ENCODE results near the gene RIPOR3.

Gene RIPOR3

DNA sequence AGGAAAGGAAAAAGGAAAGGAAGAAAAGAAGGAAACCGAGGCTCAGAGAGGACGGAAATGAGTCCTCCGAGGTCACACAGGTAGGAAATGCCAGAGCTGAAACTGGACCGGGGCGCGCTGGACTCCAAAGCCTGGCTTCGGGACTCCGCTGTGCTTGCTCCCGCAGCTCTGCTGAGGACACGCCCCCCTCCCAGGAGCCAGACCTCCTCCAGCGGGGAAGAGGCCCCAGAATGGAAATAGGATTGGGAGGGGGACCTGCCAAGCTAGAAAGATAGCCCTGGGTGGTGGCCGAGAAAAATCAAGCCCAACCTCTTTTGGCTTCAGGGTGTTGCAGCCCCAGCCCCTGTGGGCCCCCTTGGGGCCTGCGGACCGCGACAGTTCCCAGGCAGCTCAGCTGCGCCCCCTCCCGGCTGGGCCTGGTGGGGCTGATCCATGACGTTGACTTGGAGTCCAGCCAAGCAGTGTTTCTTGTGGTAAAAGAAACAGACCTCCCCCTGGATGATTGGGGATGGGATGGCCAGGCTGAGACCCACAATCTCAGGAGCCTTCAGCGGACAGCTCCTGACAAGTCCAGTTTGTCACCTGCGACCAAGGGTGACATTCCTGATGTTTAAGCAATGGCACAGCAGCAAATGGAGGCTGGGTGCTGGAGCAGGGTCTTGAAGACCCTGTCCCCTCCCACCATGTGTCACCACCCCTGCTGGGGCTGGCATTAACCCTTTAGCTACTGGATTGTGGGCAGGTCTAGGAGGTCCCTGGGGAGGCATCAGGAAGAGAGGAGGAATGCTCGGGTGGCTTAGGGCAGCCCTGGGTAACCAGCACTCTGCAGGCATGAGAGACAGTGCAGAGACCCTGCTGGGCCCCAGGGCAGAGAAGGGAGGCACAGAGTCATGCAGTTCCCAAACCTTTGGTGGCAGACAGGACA, 55.4 kb downstream of the RIPOR3 start:
- Histone ChIP-seq H2BK12ac (ENCODE audit: low read length in 2 of 2) (peak overlapping the region; percentile 88 to 100), H3K4me2 (ENCODE audit: low read length, poor library complexity, severe bottlenecking) (no peak overlapping the region), H3K23ac (ENCODE audit: low read length in 2 of 2) (peak overlapping the region in 1 of 2 experiments; percentile 84), H2BK5ac (ENCODE audit: low read depth, low read length, poor library complexity, severe bottlenecking) (no peak overlapping the region), H3K18ac (ENCODE audit: low read depth in 1 of 2, low read length in 2 of 2) (peak overlapping the region; percentile 98 to 99), H2BK15ac (ENCODE audit: low read depth, poor library complexity, severe bottlenecking) (peak overlapping the region; percentile 96), H4K91ac (ENCODE audit: low read length) (peak overlapping the region; percentile 99), H3K79me1 (replicated peaks; ENCODE audit: low read length, poor library complexity, severe bottlenecking) (peaks cover 14% of the 10 kb centered on the region), H3K27ac (ENCODE audit: low read length, poor library complexity, severe bottlenecking) (no peak overlapping the region), H3K9ac (ENCODE audit: low read length) (no peak overlapping the region), H3K14ac (ENCODE audit: low read length in 2 of 2) (peak overlapping the region in 1 of 2 experiments; percentile 84), H3K4me1 (ENCODE audit: control insufficient read depth, insufficient read depth, low read depth, low read length) (peaks cover 19% of the 10 kb centered on the region), H2AK5ac (ENCODE audit: low read length, severe bottlenecking) (peak overlapping the region; percentile 77), H2AFZ (ENCODE audit: low read depth, low read length) (no peak overlapping the region), H3K27me3 (ENCODE audit: control insufficient read depth in 1 of 2, insufficient read depth in 1 of 2, low read length in 2 of 2) (no peaks in the 10 kb centered on the region), H2BK120ac (ENCODE audit: low read depth, low read length) (peak overlapping the region; percentile 97), H3K4ac (ENCODE audit: low read depth in 1 of 2, low read length in 2 of 2) (peak overlapping the region; percentile 85 to 92), H3K9me3 (ENCODE audit: control insufficient read depth, low read length) (no peaks in the 10 kb centered on the region), H3K36me3 (ENCODE audit: control insufficient read depth in 1 of 2, insufficient read depth in 2 of 2, low read depth in 1 of 2, low read length in 2 of 2) (peaks cover 0 to 9% of the 10 kb centered on the region in 2 experiments), H4K8ac (ENCODE audit: low read length) (peak overlapping the region; percentile 95), H3K4me3 (ENCODE audit: insufficient read depth in 1 of 2, low read depth in 1 of 2, low read length in 2 of 2) (peak overlapping the region in 1 of 2 experiments; percentile 10)
- DNase-seq, result peak; percentile 88
- 30% methylated on average over 18 of the region's 21 CpGs for WGBS

DNA sequence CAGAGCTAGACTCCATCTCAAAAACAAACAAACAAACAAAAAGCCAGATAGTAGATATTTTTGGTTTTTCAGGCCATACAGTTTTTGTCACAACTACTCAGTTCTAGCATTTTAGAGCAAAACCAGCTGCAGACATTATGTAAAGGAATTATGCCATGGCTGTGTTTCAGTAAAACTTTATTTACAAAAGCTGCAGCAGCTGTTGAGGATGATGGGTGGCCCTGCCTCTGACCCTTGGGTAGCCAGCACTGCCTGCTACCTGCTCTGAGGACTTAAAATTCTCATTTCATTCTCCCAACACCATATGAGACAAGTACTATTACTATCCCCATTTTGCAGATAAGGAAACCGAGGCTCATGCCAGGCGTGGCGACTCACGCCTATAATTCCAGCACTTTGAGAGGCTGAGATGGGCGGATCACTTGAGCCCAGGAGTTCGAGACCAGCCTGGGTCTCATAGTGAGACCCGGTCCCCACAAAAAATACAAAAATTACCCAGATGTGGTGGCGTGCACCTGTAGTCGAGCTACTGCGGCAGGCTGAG, 56.3 kb downstream of the RIPOR3 start:
- Histone ChIP-seq H3K18ac (ENCODE audit: low read depth in 1 of 2, low read length in 2 of 2) (peak overlapping the region in 1 of 2 experiments; percentile 6), H3K27me3 (ENCODE audit: control insufficient read depth in 1 of 2, insufficient read depth in 1 of 2, low read length in 2 of 2) (no peaks in the 10 kb centered on the region), H2AFZ (ENCODE audit: low read depth, low read length) (no peak overlapping the region), H3K79me1 (replicated peaks; ENCODE audit: low read length, poor library complexity, severe bottlenecking) (peaks cover 14% of the 10 kb centered on the region), H2BK15ac (ENCODE audit: low read depth, poor library complexity, severe bottlenecking) (no peak overlapping the region), H3K4me2 (ENCODE audit: low read length, poor library complexity, severe bottlenecking) (no peak overlapping the region), H2BK5ac (ENCODE audit: low read depth, low read length, poor library complexity, severe bottlenecking) (no peak overlapping the region), H2BK120ac (ENCODE audit: low read depth, low read length) (no peak overlapping the region), H3K14ac (ENCODE audit: low read length in 2 of 2) (no peak overlapping the region), H3K27ac (ENCODE audit: low read length, poor library complexity, severe bottlenecking) (no peak overlapping the region), H3K4me1 (ENCODE audit: control insufficient read depth, insufficient read depth, low read depth, low read length) (peaks cover 19% of the 10 kb centered on the region), H3K4ac (ENCODE audit: low read depth in 1 of 2, low read length in 2 of 2) (peak overlapping the region in 1 of 2 experiments; percentile 44), H3K9me3 (ENCODE audit: control insufficient read depth, low read length) (no peaks in the 10 kb centered on the region), H3K4me3 (ENCODE audit: insufficient read depth in 1 of 2, low read depth in 1 of 2, low read length in 2 of 2) (no peak overlapping the region), H3K9ac (ENCODE audit: low read length) (no peak overlapping the region), H2BK12ac (ENCODE audit: low read length in 2 of 2) (peak overlapping the region in 1 of 2 experiments; percentile 83), H2AK5ac (ENCODE audit: low read length, severe bottlenecking) (no peak overlapping the region), H3K36me3 (ENCODE audit: control insufficient read depth in 1 of 2, insufficient read depth in 2 of 2, low read depth in 1 of 2, low read length in 2 of 2) (peaks cover 0 to 9% of the 10 kb centered on the region in 2 experiments), H4K91ac (ENCODE audit: low read length) (no peak overlapping the region), H4K8ac (ENCODE audit: low read length) (no peak overlapping the region), H3K23ac (ENCODE audit: low read length in 2 of 2) (no peak overlapping the region)
- 93% methylated on average over 10 of the region's 10 CpGs for WGBS
- DNase-seq, result no peak

GRCh38 chr20:50634191-50634590, 57.2 kb downstream of the RIPOR3 start:
- H2BK12ac ChIP-seq (ENCODE audit: low read length in 2 of 2), result no peak overlapping the region
- no peak overlapping the region for H2BK5ac ChIP-seq (ENCODE audit: low read depth, low read length, poor library complexity, severe bottlenecking)
- peak overlapping the region; percentile 22 for H4K91ac ChIP-seq (ENCODE audit: low read length)
- H3K4ac ChIP-seq (ENCODE audit: low read depth in 1 of 2, low read length in 2 of 2), result peak overlapping the region in 1 of 2 experiments; percentile 51
- no peak for DNase-seq
- H2AK5ac ChIP-seq (ENCODE audit: low read length, severe bottlenecking), result no peak overlapping the region
- H2BK120ac ChIP-seq (ENCODE audit: low read depth, low read length), result no peak overlapping the region
- H3K9ac ChIP-seq (ENCODE audit: low read length), result no peak overlapping the region
- no peaks in the 10 kb centered on the region for H3K27me3 ChIP-seq (ENCODE audit: control insufficient read depth in 1 of 2, insufficient read depth in 1 of 2, low read length in 2 of 2)
- peak overlapping the region; percentile 68 to 72 for H3K18ac ChIP-seq (ENCODE audit: low read depth in 1 of 2, low read length in 2 of 2)
- H3K4me1 ChIP-seq (ENCODE audit: control insufficient read depth, insufficient read depth, low read depth, low read length), result peaks cover 24% of the 10 kb centered on the region
- 72% methylated on average over 6 of the region's 6 CpGs for WGBS
- H2AFZ ChIP-seq (ENCODE audit: low read depth, low read length), result no peak overlapping the region
- H2BK15ac ChIP-seq (ENCODE audit: low read depth, poor library complexity, severe bottlenecking), result no peak overlapping the region
- no peak overlapping the region for H3K23ac ChIP-seq (ENCODE audit: low read length in 2 of 2)
- peaks cover 5 to 14% of the 10 kb centered on the region in 2 experiments for H3K36me3 ChIP-seq (ENCODE audit: control insufficient read depth in 1 of 2, insufficient read depth in 2 of 2, low read depth in 1 of 2, low read length in 2 of 2)
- no peak overlapping the region for H4K8ac ChIP-seq (ENCODE audit: low read length)
- no peak overlapping the region for H3K4me2 ChIP-seq (ENCODE audit: low read length, poor library complexity, severe bottlenecking)
- H3K14ac ChIP-seq (ENCODE audit: low read length in 2 of 2), result no peak overlapping the region
- H3K79me1 ChIP-seq (replicated peaks; ENCODE audit: low read length, poor library complexity, severe bottlenecking), result peaks cover 16% of the 10 kb centered on the region
- H3K27ac ChIP-seq (ENCODE audit: low read length, poor library complexity, severe bottlenecking), result no peak overlapping the region
- H3K9me3 ChIP-seq (ENCODE audit: control insufficient read depth, low read length), result no peaks in the 10 kb centered on the region
- H3K4me3 ChIP-seq (ENCODE audit: insufficient read depth in 1 of 2, low read depth in 1 of 2, low read length in 2 of 2), result no peak overlapping the region

GRCh38 chr20:50633361-50633760, 58.0 kb downstream of the RIPOR3 start:
- H3K36me3 ChIP-seq (ENCODE audit: control insufficient read depth in 1 of 2, insufficient read depth in 2 of 2, low read depth in 1 of 2, low read length in 2 of 2), result peaks cover 11 to 23% of the 10 kb centered on the region in 2 experiments
- no peaks in the 10 kb centered on the region for H3K9me3 ChIP-seq (ENCODE audit: control insufficient read depth, low read length)
- H2BK15ac ChIP-seq (ENCODE audit: low read depth, poor library complexity, severe bottlenecking), result no peak overlapping the region
- H3K23ac ChIP-seq (ENCODE audit: low read length in 2 of 2), result no peak overlapping the region
- WGBS, result 94% methylated on average over 7 of the region's 10 CpGs
- H3K27me3 ChIP-seq (ENCODE audit: control insufficient read depth in 1 of 2, insufficient read depth in 1 of 2, low read length in 2 of 2), result no peaks in the 10 kb centered on the region
- H3K4me2 ChIP-seq (ENCODE audit: low read length, poor library complexity, severe bottlenecking), result no peak overlapping the region
- H2BK12ac ChIP-seq (ENCODE audit: low read length in 2 of 2), result peak overlapping the region in 1 of 2 experiments; percentile 47
- no peak overlapping the region for H2BK5ac ChIP-seq (ENCODE audit: low read depth, low read length, poor library complexity, severe bottlenecking)
- peak overlapping the region in 1 of 2 experiments; percentile 9 for H3K18ac ChIP-seq (ENCODE audit: low read depth in 1 of 2, low read length in 2 of 2)
- no peak for DNase-seq
- H3K4me3 ChIP-seq (ENCODE audit: insufficient read depth in 1 of 2, low read depth in 1 of 2, low read length in 2 of 2), result no peak overlapping the region
- H3K4ac ChIP-seq (ENCODE audit: low read depth in 1 of 2, low read length in 2 of 2), result peak overlapping the region; percentile 41 to 57
- no peak overlapping the region for H3K9ac ChIP-seq (ENCODE audit: low read length)
- no peak overlapping the region for H2BK120ac ChIP-seq (ENCODE audit: low read depth, low read length)
- H2AK5ac ChIP-seq (ENCODE audit: low read length, severe bottlenecking), result peak overlapping the region; percentile 17
- no peak overlapping the region for H4K91ac ChIP-seq (ENCODE audit: low read length)
- H3K4me1 ChIP-seq (ENCODE audit: control insufficient read depth, insufficient read depth, low read depth, low read length), result peaks cover 28% of the 10 kb centered on the region
- no peak overlapping the region for H2AFZ ChIP-seq (ENCODE audit: low read depth, low read length)
- no peak overlapping the region for H4K8ac ChIP-seq (ENCODE audit: low read length)
- no peak overlapping the region for H3K27ac ChIP-seq (ENCODE audit: low read length, poor library complexity, severe bottlenecking)
- peak overlapping the region in 1 of 2 experiments; percentile 28 for H3K14ac ChIP-seq (ENCODE audit: low read length in 2 of 2)
- H3K79me1 ChIP-seq (replicated peaks; ENCODE audit: low read length, poor library complexity, severe bottlenecking), result peaks cover 12% of the 10 kb centered on the region

All from mesenchymal stem cell (in vitro differentiated cells and primary cell).